H9 (cell line): ENCODE measurements around the gene SLC46A1. TPM values are rescaled to one million over a fixed set of nuclear protein-coding genes. Genes with fewer than 3 reads are reported as not detected.
A peak's percentile ranks its signal among the peaks of the same experiment; 100 is the strongest.

Experiments
- DNase-seq: peaks from one replicate; pipeline ENCODE4 v3.0.0-alpha.2; 2017
- H2AFZ ChIP-seq: one replicate; pipeline ENCODE4 v1.6.1; 2013; ENCODE audit warnings: mild to moderate bottlenecking, low read length, control low read depth, moderate library complexity
- H2AK5ac ChIP-seq: 2 replicates; pipeline ENCODE4 v1.6.1; 2013; ENCODE audit warnings: low read length, control low read depth, mixed read lengths; ENCODE audit not compliant: insufficient read length
- H2BK120ac ChIP-seq: one replicate; pipeline ENCODE4 v1.6.1; 2013; ENCODE audit warnings: low read depth, mild to moderate bottlenecking, low read length, control low read depth, inconsistent platforms; ENCODE audit not compliant: poor library complexity, severe bottlenecking
- H2BK12ac ChIP-seq: 2 replicates; pipeline ENCODE4 v1.6.1; 2013; ENCODE audit warnings: low read length, control low read depth, mixed read lengths, low read depth; ENCODE audit not compliant: insufficient read length
- H2BK15ac ChIP-seq: 2 replicates; pipeline ENCODE4 v1.6.1; 2013; ENCODE audit warnings: low read depth, low read length, control low read depth
- H2BK20ac ChIP-seq: one replicate; pipeline ENCODE4 v1.6.1; 2013; ENCODE audit warnings: low read depth, mild to moderate bottlenecking, low read length, control low read depth, inconsistent platforms; ENCODE audit not compliant: poor library complexity, severe bottlenecking
- H2BK5ac ChIP-seq: 2 replicates; pipeline ENCODE4 v1.6.1; 2013; ENCODE audit warnings: low read length, control low read depth, mixed read lengths; ENCODE audit not compliant: insufficient read length
- H3K14ac ChIP-seq: 2 replicates; pipeline ENCODE4 v1.6.1; 2013; ENCODE audit warnings: low read length, control low read depth; ENCODE audit not compliant: insufficient read depth
- H3K18ac ChIP-seq: 2 replicates; pipeline ENCODE4 v1.6.1; 2013; ENCODE audit warnings: low read depth, mild to moderate bottlenecking, mixed read lengths, low read length, control low read depth; ENCODE audit not compliant: insufficient read length
- H3K23ac ChIP-seq: 2 replicates; pipeline ENCODE4 v1.6.1; 2013; ENCODE audit warnings: low read length, control low read depth, mixed read lengths, low read depth; ENCODE audit not compliant: insufficient read length
- H3K23me2 ChIP-seq: 2 replicates; pipeline ENCODE4 v1.6.1; 2013; ENCODE audit warnings: low read depth, mild to moderate bottlenecking, mixed read lengths, low read length, control low read depth; ENCODE audit not compliant: insufficient read length, poor library complexity, severe bottlenecking
- H3K27ac ChIP-seq: 2 replicates; pipeline ENCODE4 v1.5.1; 2013; ENCODE audit warnings: low read length, control low read depth, mixed read lengths, low read depth; ENCODE audit not compliant: insufficient read length
- H3K27me3 ChIP-seq: 2 replicates; pipeline ENCODE4 v1.6.1; 2013; ENCODE audit warnings: low read length, control low read depth, inconsistent platforms; ENCODE audit not compliant: insufficient read depth
- H3K4ac ChIP-seq: 2 replicates; pipeline ENCODE4 v1.6.1; 2013; ENCODE audit warnings: low read depth, mild to moderate bottlenecking, control low read depth, inconsistent platforms, low read length, moderate library complexity
- H3K4me1 ChIP-seq: 2 replicates; pipeline ENCODE4 v1.6.1; 2013; ENCODE audit warnings: low read length, control low read depth, inconsistent platforms; ENCODE audit not compliant: insufficient read depth
- H3K4me2 ChIP-seq: 2 replicates; pipeline ENCODE4 v1.6.1; 2013; ENCODE audit warnings: low read length, control low read depth, mixed read lengths; ENCODE audit not compliant: insufficient read length, insufficient read depth
- H3K56ac ChIP-seq: 2 replicates; pipeline ENCODE4 v1.6.1; 2013; ENCODE audit warnings: low read depth, mild to moderate bottlenecking, mixed read lengths, low read length, control low read depth; ENCODE audit not compliant: insufficient read length
- H3K79me1 ChIP-seq: 2 replicates; pipeline ENCODE4 v1.6.1; 2013; ENCODE audit warnings: low read depth, mild to moderate bottlenecking, moderate library complexity, low read length, control low read depth, inconsistent platforms; ENCODE audit not compliant: insufficient read depth, poor library complexity, severe bottlenecking
- H3K79me2 ChIP-seq: 2 replicates; pipeline ENCODE4 v1.6.1; 2013; ENCODE audit warnings: low read length, control low read depth, inconsistent platforms; ENCODE audit not compliant: insufficient read depth
- H3K9ac ChIP-seq: 2 replicates; pipeline ENCODE4 v1.6.1; 2013; ENCODE audit warnings: low read length, control low read depth, mixed read lengths; ENCODE audit not compliant: insufficient read length; ENCODE audit errors: extremely low read depth
- H3K9me3 ChIP-seq: one replicate; pipeline ENCODE4 v1.6.1; 2013; ENCODE audit warnings: low read depth, low read length, inconsistent platforms; ENCODE audit not compliant: control insufficient read depth
- H3T11ph ChIP-seq: one replicate; pipeline ENCODE4 v1.6.1; 2013; ENCODE audit warnings: mild to moderate bottlenecking, low read length, control low read depth, inconsistent platforms
- H4K20me1 ChIP-seq: one replicate; pipeline ENCODE4 v1.6.1; 2013; ENCODE audit not compliant: control insufficient read depth, insufficient read length, insufficient read depth
- H4K5ac ChIP-seq: 2 replicates; pipeline ENCODE4 v1.6.1; 2013; ENCODE audit warnings: low read depth, mild to moderate bottlenecking, mixed read lengths, low read length, control low read depth; ENCODE audit not compliant: insufficient read length
- H4K8ac ChIP-seq: replicated peaks from 2 replicates; pipeline ENCODE4 v1.6.1; 2013; ENCODE audit warnings: low read length, control low read depth, mixed read lengths, low read depth; ENCODE audit not compliant: insufficient read length
- H4K91ac ChIP-seq: 2 replicates; pipeline ENCODE4 v1.6.1; 2013; ENCODE audit warnings: low read depth, mild to moderate bottlenecking, moderate library complexity, mixed read lengths, low read length, control low read depth; ENCODE audit not compliant: insufficient read length
- H3K27ac Mint-ChIP-seq, 3 experiments: 2 replicates in 2 of 3; 3 replicates in 1 of 3; pipeline ENCODE4 v1.8.0; 2020 to 2021; ENCODE audit warnings: mixed read lengths in 3 of 3, mild to moderate bottlenecking in 1 of 3, moderate library complexity in 1 of 3
- H3K27me3 Mint-ChIP-seq: 2 replicates; pipeline ENCODE4 v1.8.0; 2021; ENCODE audit warnings: low read depth, mild to moderate bottlenecking, moderate library complexity, mixed read lengths
- H3K36me3 Mint-ChIP-seq, 3 experiments: 2 replicates in 2 of 3; 3 replicates in 1 of 3; pipeline ENCODE4 v1.8.0; 2020 to 2021; ENCODE audit warnings: low read depth in 3 of 3, mixed read lengths in 3 of 3; ENCODE audit not compliant: insufficient read depth in 1 of 3
- H3K4me1 Mint-ChIP-seq, 2 experiments: 2 replicates each; pipeline ENCODE4 v1.8.0; 2020; ENCODE audit warnings: mixed read lengths in 2 of 2
- H3K4me3 Mint-ChIP-seq, 2 experiments: 2 replicates in 1 of 2; 3 replicates in 1 of 2; pipeline ENCODE4 v1.8.0; 2020 to 2021; ENCODE audit warnings: mild to moderate bottlenecking in 2 of 2, mixed read lengths in 2 of 2, moderate library complexity in 1 of 2
- H3K9me3 Mint-ChIP-seq, 2 experiments: 2 replicates in 1 of 2; 3 replicates in 1 of 2; pipeline ENCODE4 v1.8.0; 2020; ENCODE audit warnings: mild to moderate bottlenecking in 2 of 2, mixed read lengths in 2 of 2, moderate library complexity in 1 of 2
- WGBS: extraction: QIAGEN DNeasy Blood & Tissue Kit; methylation state at CpG from one replicate; pipeline ENCODE4 v1.1.7; 2013; ENCODE audit warnings: missing lambda C conversion rate, low lambda C conversion rate, mixed read lengths; ENCODE audit not compliant: insufficient read length; ENCODE audit errors: extremely low coverage; 5-methylcytosine and 5-hydroxymethylcytosine counted together
- total RNA-seq: library from RNA; stranded (reverse); gene quantifications from 2 replicates; pipeline ENCODE4 v1.2.1, GENCODE V29; 2021
- TF ChIP-seq, protein P1 (sequence below): fragments of 200-600 bp; sonication (generic); conservative IDR thresholded peaks from 3 replicates; pipeline ENCODE4 v1.8.0; 2021; ENCODE audit warnings: antibody characterized with exemption, mild to moderate bottlenecking

The SLC46A1 gene
- total RNA-seq, 1 experiment from 2014 or later: 8.7 TPM

DNA sequence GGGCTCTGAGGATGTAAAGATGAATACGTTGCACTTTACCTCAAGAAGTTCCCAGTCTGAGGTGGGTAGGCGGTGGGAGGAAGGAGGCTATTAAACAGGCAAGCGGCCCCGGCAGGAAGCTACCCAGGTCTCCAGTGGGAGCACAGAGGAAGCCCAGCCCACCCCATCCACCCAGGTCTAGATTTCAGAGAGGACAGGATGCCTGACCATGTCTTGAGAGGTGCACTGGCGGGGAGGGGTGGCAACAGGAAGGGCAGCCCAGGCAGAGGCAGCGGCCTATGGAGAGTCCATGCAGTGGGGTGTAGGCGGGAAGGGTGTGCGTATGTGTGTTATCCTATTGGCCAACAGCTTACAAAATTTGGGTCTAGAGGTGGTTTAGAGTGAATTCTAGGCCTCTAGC is 20.6 kb downstream of the SLC46A1 start:
- H3K79me2 ChIP-seq: no peaks in the 10 kb centered on the region
- no peak overlapping the region for H2BK120ac ChIP-seq
- H3K4me1 ChIP-seq: no peaks in the 10 kb centered on the region
- Mint-ChIP-seq H3K4me3 (peak overlapping the region in 1 of 2 experiments; percentile 64; a peak in 2 of 5 replicates), H3K27ac (no peak overlapping the region), H3K36me3 (peaks cover 0 to 2% (median 0%) of the 10 kb centered on the region in 3 experiments; a peak in 2 of 7 replicates), H3K9me3 (no peaks in the 10 kb centered on the region; a peak in 1 of 5 replicates), H3K27me3 (peaks cover 76% of the 10 kb centered on the region), H3K4me1 (peaks cover 4 to 10% of the 10 kb centered on the region in 2 experiments; a peak in 3 of 4 replicates)
- no peaks in the 10 kb centered on the region for H4K20me1 ChIP-seq
- H3K79me1 ChIP-seq: no peaks in the 10 kb centered on the region
- no peak overlapping the region for H3K4ac ChIP-seq
- H3K23ac ChIP-seq: no peak overlapping the region
- H2AK5ac ChIP-seq: no peak overlapping the region
- no peak for DNase-seq
- H4K5ac ChIP-seq: no peak overlapping the region
- H2BK20ac ChIP-seq: no peak overlapping the region
- no peak overlapping the region for H2BK15ac ChIP-seq
- no peaks in the 10 kb centered on the region for H3K9me3 ChIP-seq
- no peak overlapping the region for H4K8ac ChIP-seq
- no peak overlapping the region for H2AFZ ChIP-seq
- TF ChIP-seq, protein P1, sequence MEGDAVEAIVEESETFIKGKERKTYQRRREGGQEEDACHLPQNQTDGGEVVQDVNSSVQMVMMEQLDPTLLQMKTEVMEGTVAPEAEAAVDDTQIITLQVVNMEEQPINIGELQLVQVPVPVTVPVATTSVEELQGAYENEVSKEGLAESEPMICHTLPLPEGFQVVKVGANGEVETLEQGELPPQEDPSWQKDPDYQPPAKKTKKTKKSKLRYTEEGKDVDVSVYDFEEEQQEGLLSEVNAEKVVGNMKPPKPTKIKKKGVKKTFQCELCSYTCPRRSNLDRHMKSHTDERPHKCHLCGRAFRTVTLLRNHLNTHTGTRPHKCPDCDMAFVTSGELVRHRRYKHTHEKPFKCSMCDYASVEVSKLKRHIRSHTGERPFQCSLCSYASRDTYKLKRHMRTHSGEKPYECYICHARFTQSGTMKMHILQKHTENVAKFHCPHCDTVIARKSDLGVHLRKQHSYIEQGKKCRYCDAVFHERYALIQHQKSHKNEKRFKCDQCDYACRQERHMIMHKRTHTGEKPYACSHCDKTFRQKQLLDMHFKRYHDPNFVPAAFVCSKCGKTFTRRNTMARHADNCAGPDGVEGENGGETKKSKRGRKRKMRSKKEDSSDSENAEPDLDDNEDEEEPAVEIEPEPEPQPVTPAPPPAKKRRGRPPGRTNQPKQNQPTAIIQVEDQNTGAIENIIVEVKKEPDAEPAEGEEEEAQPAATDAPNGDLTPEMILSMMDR: no peak
- H2BK5ac ChIP-seq: no peak overlapping the region
- no CpG with 5 or more reads among the region's 8 CpGs for WGBS
- no peak overlapping the region for H3K14ac ChIP-seq
- H3K27me3 ChIP-seq: peaks cover 13% of the 10 kb centered on the region; the same call in 1 of the 2 replicates
- H3K18ac ChIP-seq: no peak overlapping the region
- no peak overlapping the region for H3K27ac ChIP-seq
- no peak overlapping the region for H4K91ac ChIP-seq
- H3K4me2 ChIP-seq: peak overlapping the region; percentile 44
- H3K56ac ChIP-seq: no peak overlapping the region
- no peak overlapping the region for H3T11ph ChIP-seq
- H2BK12ac ChIP-seq: no peak overlapping the region
- H3K23me2 ChIP-seq: peaks cover 12% of the 10 kb centered on the region
- H3K9ac ChIP-seq: no peak overlapping the region
